Effector CD8-positive, alpha-beta T cell (primary cell): Measurements from ENCODE around the gene TCAIM.
"Not testable (repeated sequence)": the region's sequence is repeated elsewhere in the genome, so short reads cannot be mapped to it uniquely, and the experiment has no call there.

ENCODE experiments used
- DNase-seq: peaks from one replicate; lab custom pipeline; 2025; lab: John Stamatoyannopoulos, UW

Gene TCAIM

GRCh38 chr3:44346590-44346989 lies 8.0 kb downstream of the TCAIM start:
- not testable (repeated sequence) for DNase-seq

DNA sequence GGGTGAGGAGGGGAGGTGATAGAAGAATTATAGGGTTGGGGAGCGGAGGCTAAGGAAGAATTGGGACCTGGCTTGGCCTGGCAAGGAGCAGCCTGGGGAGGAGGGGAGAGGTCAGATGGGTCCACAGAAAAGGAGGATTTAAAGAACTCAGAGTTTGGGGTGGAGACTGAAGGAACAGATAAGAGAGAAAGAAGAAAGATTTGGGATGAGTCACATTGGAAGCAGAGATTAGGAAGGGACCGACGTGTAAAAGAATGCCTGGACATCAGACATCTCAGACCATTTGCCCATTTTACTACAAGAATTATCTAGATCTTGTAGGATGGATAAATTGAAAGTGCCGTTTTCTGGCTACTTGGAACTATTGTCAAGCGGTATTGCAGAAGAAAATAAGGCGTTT lies 10.4 kb downstream of the TCAIM start:
- no peak for DNase-seq

GRCh38 chr3:44353355-44353924 lies 14.9 kb downstream of the TCAIM start:
- DNase-seq = no peak

GRCh38 chr3:44355362-44356033 lies 16.9 kb downstream of the TCAIM start:
- no peak for DNase-seq

- no peak for DNase-seq
Observed at GRCh38 chr3:44359146-44359751, 20.7 kb downstream of the TCAIM start.

DNA sequence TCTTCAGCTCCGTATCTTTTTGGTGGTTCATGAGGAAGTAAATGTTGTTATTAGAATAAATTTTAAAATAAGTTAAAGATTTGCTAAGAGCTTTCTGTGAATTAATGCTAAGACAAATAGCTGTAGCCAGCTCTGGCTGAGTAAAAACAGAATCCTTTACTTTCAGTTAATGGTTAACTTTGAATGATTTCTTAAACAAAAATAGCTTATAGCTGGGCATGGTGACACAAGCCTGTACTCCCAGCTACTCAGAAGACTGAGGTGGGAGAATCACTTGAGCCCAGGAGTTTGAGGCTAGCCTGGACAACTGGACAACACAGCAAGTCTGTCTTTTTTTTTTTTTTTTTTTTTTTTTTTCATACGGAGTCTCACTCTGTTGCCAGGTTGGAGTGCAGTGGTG lies 25.0 kb downstream of the TCAIM start:
- DNase-seq = no peak

- no peak for DNase-seq
Observed at GRCh38 chr3:44365952-44366351, 27.4 kb downstream of the TCAIM start.

DNA sequence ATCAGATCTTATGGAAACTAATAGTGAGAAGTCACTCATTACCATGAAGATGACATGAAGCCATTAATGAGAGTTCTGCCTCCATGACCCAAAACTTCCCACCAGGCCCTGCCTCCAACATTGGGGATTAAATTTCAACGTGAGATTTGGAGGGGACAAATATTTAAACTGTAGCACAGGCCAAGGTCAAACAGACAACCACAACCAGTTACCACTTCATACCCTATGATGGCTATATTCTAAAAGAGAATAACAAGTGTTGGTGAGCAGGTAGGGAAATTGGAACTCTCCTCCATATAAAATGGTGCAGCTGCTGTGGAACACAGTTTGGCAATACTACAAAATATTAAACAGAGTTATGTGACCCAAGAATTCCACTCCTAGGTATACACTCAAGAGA lies 36.9 kb downstream of the TCAIM start:
- no peak for DNase-seq

DNA sequence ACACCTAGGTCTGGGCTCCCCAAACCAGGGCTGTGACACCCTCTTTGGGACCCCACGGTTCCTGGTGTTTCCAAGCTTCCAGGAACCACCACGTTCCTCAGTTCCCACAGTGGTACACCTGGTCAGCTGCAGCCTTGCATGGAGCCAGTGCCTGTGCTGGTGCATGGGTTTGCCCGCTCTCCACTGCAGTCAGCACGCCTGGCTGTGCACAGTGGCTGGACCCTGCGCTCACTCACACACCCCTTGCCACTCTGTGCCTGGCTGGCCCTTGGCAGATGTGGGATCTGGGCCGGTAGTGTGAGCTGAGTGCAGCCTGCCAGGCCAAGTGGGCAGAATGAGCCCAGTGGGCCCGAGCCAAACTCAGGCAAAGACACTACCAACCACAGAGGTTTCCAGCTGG lies 48.8 kb downstream of the TCAIM start:
- no peak for DNase-seq

DNA sequence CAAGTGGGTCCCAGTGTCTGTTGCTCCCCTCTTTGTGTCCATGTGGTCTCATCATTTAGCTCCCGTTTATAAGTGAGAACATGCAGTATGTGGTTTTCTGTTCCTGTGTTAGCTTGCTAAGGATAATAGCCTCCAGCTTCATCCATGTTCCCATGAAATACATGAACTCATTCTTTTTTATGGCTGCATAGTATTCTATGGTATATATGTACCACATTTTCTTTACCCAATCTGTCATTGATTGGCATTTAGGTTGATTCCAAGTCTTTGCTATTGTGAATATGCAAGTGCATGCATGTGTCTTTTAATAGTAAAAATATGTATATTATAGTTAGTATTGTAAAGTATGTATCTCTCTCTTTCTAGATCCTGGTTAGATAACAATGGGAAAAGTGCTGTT lies 53.9 kb downstream of the TCAIM start:
- no peak for DNase-seq

GRCh38 chr3:44395714-44396113 lies 57.1 kb downstream of the TCAIM start:
- no peak for DNase-seq

DNA sequence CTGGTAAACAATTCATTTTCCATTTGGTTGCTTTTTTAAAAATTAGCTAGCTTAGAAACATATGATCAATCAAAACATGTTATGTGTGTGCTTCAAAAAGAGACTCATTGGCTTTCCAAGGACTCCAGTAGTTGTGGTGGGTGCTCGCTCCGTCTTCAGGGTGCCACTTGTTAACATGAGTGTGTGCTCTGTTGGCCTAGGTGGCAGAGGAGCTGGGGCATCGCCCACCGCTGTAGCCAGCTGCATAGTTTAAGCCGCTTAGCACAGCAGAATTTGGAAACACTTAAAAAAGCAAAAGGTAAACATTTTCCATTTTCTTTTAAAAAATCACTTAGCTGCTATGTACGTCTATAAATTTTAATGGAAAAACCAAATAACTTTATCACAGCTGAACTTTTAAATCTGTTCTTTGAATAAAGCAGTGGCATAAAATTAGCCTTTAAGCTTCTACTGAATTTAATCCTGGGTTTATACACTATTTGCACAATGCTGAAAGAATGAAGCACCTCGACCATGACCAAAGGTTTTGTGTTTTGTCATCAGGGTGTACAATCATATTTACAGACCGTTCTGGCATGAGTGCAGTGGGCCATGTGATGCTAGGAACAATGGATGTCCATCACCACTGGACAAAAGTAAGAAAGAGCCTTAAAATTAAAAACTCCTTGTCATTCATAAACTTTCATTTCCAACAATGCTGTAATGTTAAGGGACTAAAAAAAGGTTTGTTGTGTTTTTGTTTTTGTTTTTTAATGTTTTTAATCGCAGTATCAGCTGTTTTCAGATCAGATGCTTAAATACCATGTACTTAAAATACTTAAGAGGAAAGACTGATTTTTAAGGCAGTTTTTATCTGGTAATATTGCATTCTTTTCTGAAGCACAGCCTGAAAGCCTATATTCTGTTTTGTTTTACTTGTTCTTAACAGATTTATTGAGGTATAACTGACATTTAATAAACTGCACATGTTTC lies 57.9 kb downstream of the TCAIM start:
- DNase-seq = no peak

DNA sequence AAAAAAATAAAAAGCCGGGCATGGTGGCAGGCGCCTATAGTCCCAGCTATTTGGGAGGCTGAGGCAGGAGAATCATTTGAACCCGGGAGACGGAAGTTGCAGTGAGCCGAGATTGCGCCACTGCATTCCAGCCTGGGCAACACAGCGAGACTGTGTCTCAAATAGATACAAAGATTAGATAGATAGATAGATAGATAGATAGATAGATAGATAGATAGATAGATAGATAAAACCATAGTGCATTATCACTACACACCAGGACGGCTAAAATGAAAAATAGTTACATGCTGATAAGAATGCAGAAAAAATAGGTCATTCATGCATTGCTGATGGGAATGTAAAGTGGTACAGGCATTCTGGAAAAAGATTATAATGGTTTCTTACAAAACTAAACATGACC lies 59.7 kb downstream of the TCAIM start:
- DNase-seq = not testable (repeated sequence)

GRCh38 chr3:44398853-44399252 lies 60.3 kb downstream of the TCAIM start:
- DNase-seq = no peak

GRCh38 chr3:44400771-44401170 lies 62.2 kb downstream of the TCAIM start:
- DNase-seq = no peak

- no peak for DNase-seq
Observed at GRCh38 chr3:44402548-44402947, 64.0 kb downstream of the TCAIM start.

DNA sequence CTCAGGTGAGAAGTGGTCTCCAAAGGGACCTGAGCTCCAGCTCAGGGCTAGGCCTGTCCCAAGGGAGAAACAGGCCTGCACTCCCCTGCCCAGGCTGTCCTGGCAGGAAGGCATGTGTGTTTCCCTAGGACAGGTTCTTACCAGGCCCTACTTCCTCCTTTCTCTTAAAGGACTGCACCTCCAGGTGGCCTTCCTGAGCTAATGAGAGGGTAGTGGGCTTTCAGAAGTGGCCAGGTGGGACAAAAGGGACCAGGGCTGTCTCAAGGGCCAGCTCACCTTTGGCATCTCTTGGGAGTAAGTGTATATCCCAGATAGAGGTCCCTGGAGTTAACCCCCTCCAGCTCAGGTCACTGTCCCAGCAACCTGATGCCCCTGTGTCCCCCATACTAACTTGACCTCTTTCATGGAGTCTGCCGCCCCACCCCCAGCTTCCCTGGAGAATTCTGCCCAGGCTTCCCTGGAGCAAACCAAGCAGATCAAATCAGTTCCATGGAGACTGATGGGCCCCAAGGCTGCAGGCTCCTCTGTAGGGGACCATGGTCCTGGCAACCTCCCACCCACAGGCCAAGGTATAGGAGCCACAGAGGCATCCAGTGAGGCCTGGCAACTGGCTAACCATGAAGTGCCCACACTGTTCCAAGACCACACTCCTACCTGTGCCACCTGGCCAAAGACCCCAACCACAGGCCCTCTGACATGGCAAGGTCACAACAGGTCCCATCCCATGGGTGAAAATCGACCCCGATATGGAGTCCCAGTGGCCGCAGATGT lies 71.3 kb downstream of the TCAIM start:
- no peak for DNase-seq

DNA sequence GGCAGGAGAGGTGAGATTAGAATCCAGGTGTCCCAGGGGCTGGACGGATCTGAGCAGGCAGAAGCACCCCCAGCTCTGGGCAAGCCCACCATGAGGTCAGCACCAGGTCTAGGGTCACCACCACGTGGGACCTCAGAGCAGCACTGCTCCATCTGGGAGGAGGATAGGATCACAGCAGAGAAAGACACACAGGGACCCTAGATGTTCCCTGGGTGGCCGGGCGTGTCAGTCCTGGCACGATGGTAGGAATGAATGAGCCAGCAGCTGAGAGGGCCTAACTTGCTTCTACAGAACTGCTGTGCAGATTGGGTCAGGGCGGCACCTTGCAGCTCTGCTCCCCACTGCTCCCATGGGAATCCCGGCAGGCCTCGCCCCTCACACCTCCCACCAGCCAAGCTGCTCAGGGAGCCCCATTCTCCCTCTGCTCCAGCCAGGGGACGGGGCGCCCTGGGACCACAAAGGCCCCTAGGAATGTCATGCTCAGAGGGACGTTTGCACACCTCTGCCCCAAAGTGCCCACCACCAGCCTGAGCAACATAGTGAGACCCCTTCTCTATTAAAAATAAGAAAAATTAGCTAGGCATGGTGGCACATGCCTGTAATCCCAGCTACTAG lies 72.6 kb downstream of the TCAIM start:
- DNase-seq = no peak

GRCh38 chr3:44412365-44412764 lies 73.8 kb downstream of the TCAIM start:
- DNase-seq = no peak

DNA sequence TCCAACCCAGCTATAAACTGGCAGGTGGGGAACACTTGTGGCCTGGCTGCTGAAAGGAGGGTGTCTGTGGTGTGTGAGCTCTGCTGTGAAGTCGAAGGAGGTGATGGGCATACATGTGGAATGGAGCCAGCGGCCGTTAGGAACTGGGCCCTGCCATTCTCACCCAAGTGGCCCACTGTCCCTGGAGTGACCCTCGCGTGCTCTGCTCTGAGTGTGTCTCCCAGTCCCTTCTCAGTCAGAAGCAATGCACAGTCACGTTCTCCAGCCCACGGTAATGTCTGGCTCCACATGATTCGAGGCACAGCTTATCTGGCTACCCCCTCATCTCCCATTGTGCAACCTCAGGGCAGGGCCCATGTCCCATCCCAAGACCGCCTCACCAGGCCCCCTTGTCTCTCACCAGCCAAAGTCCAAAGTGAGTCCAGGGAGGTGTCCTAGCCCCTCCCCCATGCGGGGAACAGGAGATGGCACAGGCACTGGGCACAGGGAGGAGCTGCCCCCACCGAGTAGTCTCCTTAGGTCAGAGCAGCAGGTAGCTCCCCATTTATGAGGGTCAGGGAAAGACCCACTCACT lies 76.0 kb downstream of the TCAIM start:
- DNase-seq = no peak

- no peak for DNase-seq
Observed at GRCh38 chr3:44415421-44415820, 76.9 kb downstream of the TCAIM start.
